GM19193 (cell line): ENCODE results near the gene PHOSPHO2.

Experiments used
- POLR2A ChIP-seq: IDR thresholded peaks from 4 replicates; pipeline ENCODE4 v1.6.1; 2011; ENCODE audit not compliant: insufficient read depth, insufficient read length; ENCODE audit errors: extremely low read depth

PHOSPHO2 gene

DNA sequence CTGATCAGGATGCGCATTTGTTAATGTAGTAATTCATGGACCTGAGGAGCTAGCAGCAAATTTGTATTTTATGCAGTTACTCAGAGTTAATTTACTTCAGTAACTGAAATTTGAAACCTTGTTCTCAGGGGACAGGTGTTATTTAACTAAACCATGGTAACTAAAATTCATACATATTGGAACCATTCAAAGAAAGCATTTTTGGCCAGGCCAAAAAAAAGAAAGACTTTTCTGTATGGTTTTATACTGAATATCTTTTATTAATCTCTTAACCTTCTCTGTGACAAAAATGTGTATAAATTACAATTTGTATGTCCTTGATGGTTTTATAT lies 35.0 kb downstream of the PHOSPHO2 start:
- TF ChIP-seq POLR2A: no peak

DNA sequence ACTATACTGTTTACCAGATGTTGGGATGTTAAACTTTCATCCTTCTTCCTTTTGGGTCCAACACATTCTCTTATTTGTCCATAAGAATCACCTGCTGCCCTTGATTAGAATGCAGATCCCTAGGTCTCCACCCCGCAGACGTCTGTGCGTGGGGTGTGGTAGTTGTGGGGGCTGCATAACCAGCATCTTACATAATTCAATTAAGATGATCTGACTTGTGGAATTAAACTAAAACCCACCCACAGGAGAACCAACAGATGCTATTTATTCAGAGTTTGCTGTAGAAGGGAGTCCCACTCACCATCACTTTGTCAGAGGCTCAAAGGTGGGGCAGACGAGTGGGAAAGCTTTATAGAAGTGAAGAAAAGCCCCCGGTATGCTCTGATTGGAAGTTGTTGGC lies 37.8 kb downstream of the PHOSPHO2 start:
- no peak for TF ChIP-seq POLR2A

DNA sequence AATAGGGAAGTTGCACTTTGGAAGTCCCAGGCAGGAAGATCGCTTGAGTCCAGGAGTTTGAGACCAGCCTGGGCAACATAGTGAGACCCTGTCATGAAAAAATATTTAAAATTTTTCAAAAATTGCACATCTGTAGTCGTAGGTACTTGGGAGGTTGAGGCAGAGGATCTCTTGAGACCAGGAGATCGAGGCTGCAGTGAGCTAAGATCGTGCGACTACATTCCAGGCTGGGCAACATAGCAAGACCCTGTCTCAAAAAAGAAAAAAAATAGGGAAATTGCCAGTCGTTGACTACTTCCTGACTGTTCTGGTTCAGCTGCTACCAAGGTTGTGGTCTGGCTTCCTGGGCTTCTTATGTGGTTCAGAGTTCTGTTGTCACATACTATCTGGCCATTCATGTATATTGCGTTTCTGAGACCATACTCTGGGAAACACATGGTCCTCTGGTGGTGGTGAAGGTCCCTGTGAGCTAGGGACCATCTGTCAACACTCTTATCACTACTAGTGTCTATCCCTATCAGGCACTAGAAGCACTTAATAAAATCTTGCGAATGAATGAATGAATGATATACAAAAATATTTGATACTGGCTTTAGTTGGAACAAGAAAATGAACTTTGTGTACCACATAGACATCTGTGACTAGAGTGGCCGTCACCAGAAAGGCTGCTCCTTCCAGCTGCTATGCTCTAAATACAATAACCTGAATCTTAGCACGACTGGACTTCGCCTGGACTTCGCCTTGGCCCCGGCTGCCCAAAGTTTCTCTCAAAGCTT lies 38.5 kb downstream of the PHOSPHO2 start:
- TF ChIP-seq POLR2A: no peak

DNA sequence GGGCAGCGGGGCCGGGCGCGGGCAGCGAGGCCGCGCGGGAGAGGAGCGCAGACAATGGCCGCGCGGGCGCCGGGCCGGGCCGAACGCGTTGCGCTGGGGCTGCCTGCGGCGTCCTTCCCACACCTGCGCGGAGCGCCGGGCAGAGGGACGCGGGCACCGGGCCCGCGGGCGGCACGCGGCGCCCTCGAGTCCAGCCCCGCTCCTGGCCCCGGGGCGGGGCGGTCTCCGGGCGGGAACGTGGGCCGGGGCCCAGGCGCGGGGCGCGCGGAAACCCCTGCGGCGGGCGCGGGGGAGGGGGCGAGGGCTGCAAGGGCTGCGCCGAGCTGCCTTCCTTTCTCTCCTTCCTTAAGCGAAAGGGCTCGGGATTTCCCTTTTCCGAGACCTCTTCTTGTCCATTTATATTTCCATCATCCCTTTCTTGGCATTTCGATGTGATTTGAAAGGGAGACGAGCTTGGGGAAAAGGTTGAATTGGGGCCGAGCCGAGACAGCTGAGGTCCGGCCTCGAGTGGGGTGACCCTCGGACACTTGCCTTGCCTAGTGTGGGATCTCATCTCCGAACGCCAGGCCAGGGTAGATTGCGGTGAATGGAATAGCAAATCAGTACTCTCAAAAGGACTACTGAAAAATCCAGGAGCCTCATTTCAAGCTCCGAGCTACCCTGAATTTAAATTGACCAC lies 40.0 kb downstream of the PHOSPHO2 start:
- TF ChIP-seq POLR2A: no peak

DNA sequence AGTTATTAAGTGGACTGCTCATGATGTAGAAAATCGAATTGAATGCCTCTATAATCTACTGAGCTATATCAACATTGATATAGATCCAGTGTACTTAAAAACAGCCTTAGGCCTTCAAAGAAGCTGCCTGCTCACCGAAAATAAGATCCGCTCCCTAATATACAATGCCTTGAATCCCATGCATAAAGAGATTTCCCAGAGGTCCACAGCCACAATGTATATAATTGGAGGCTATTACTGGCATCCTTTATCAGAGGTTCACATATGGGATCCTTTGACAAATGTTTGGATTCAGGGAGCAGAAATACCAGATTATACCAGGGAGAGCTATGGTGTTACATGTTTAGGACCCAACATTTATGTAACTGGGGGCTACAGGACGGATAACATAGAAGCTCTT lies 41.4 kb downstream of the PHOSPHO2 start:
- TF ChIP-seq POLR2A: no peak

DNA sequence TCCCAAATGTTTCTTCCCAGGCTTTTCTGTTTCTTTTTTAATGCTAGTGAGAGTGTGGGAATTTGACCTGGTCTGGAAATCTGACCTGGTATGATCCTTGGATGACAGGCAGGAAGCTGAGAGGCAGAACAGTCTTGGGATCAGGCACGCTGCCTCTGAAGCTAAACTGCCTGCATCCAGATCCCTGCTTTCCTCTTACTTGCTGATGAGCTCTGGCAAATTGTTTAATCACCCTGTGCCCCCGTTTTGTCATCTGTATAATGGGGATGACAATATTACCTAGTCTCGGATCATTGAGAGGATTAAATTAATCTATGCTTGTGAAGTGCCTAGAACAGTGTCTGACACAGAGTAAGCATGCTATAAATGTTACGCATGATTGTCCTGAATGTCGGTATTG lies 42.6 kb downstream of the PHOSPHO2 start:
- no peak for TF ChIP-seq POLR2A

DNA sequence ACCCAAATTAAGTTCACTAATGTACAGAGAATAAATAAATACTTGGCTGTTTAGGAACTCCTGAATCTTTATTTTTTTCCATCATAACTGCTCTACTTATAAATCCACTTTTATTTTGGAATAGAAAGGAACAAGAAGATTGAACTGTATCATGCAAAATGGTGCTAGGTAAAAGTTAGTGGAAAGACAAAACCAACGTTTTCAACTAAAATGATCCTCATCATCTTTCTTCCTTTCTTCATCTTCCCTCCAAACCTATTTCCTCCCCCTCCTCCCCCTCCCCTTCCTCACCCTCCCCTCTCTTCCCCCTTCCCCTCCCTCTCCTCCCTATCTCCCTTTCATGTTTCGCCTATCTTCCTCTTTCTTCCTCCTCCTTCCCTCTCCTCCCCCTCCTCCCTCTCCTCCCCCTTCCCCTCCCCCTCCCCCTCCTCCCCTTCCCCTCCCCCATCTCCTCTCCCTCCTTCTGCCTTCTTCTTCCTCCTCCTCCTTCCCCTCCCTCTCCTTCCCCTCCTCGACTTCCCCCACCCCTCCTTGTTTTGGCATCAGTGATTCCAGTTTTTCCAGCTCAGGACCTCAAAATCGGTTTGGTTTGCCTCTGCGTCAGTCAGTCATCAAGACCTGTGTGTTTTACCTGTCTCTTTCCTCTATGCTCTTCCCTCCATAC lies 44.4 kb downstream of the PHOSPHO2 start:
- no peak for TF ChIP-seq POLR2A

DNA sequence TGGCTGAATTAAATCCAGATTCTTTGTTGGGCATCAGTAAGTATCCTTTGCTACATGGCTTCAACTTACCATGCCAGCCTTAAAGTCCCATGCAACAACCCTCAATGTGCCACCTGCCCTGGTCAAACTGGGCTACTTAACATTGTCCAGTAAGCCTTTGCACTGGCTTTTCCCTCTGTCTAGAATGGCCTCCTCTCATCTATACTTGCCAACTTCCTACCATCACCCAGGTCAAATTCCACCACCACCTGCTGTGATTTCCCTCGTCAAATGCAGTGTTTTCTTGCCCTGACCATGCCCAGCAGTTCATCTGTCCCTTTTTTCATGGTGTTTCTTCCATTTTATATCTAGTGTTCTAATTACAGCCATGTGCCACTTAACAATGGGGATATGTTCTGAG lies 45.1 kb downstream of the PHOSPHO2 start:
- no peak for TF ChIP-seq POLR2A

DNA sequence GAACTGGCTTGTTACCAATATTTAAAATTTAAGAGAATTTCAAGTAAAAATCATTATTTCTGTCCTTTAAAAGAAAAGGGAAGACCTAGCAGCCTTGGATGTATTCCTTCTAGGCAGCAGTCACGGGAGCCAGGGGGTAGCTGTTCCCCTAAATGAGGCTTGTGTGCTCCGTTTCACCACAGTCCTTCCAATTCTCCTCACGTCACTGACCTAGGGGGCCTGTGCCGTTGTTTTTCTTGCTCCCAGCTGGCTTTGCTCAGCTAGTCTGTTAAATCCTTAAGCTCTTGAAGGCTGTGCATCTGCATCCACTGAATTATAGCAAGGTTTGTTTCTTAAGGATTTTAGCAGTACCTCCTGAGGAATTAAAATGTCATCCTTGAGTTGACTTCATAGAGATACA lies 49.3 kb downstream of the PHOSPHO2 start:
- TF ChIP-seq POLR2A: no peak

DNA sequence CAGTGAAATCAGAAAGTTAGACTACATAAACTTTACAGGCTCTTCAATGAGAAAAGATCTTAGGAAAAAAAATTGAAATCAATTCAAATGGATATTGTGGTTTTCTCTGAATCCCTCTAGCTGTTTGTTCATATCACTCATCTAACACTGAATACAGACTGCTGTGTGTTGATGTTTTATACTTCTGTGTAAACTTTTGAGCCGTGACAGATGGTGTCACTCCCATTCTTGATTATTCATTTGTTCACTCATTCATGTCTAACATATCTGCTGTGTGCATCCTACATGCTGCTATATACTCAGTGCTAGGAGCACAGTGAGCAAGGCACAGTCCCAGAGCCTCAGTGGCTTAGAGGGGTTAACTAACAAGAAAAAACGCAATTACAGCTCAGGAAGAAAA lies 52.0 kb downstream of the PHOSPHO2 start:
- TF ChIP-seq POLR2A: no peak

DNA sequence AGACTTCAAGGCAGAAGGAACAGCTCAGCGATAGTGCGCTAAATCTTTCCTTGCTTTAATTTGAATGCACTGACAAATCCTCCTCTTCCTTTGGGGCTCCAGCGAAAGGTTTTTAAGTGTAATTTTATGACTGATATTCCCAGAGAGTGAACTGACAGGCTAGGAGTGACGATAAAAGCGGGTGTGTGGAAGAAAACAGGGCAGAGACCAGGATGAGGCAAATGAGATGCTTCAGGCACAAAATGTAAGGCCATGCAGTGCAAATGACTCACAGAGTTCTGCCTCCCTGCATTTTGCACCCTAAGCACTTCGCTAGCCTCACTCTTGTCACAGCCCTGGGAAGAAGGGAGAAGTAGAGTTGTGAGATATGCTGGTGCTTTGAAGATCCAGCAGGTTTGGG lies 54.0 kb downstream of the PHOSPHO2 start:
- no peak for TF ChIP-seq POLR2A
